ENCODE data around the gene TTC27. TPM values are rescaled to one million over a fixed set of nuclear protein-coding genes. Genes with fewer than 3 reads are reported as not detected.

TTC27 gene
- polyA plus RNA-seq, 1 donor from 2014 or later = 11.1 TPM

GRCh38 chr2:32804205-32804604 is 176.4 kb downstream of the TTC27 start:
- H3F3A ChIP-seq (ENCODE audit: insufficient read depth, low read length, poor library complexity, severe bottlenecking) = no peaks in the 10 kb centered on the region
- H3K27ac ChIP-seq (ENCODE audit: low read length) = no peak overlapping the region
- H3K4me3 ChIP-seq (ENCODE audit: low read length) = no peak overlapping the region
- no peaks in the 10 kb centered on the region for H3K79me2 ChIP-seq (replicated peaks; ENCODE audit: insufficient read depth, low read length)
- H4K20me1 ChIP-seq (ENCODE audit: insufficient read depth) = no peaks in the 10 kb centered on the region
- no peak overlapping the region for H3K4me2 ChIP-seq (ENCODE audit: low read length)
- H3K9me3 ChIP-seq (ENCODE audit: low read length) = no peaks in the 10 kb centered on the region
- H3K9me2 ChIP-seq (ENCODE audit: insufficient read depth, low read length) = no peaks in the 10 kb centered on the region
- H3K27me3 ChIP-seq (ENCODE audit: insufficient read depth, low read depth, low read length) = no peaks in the 10 kb centered on the region
- no peak overlapping the region for H3K9ac ChIP-seq (ENCODE audit: low read length)
- H3K36me3 ChIP-seq (ENCODE audit: insufficient read depth, low read length) = no peaks in the 10 kb centered on the region
- no peak overlapping the region for H2AFZ ChIP-seq (ENCODE audit: low read depth, low read length)
- TF ChIP-seq RAD21 (conservative IDR thresholded peaks at IDR 0.05) = no peak
- TF ChIP-seq, protein P1, sequence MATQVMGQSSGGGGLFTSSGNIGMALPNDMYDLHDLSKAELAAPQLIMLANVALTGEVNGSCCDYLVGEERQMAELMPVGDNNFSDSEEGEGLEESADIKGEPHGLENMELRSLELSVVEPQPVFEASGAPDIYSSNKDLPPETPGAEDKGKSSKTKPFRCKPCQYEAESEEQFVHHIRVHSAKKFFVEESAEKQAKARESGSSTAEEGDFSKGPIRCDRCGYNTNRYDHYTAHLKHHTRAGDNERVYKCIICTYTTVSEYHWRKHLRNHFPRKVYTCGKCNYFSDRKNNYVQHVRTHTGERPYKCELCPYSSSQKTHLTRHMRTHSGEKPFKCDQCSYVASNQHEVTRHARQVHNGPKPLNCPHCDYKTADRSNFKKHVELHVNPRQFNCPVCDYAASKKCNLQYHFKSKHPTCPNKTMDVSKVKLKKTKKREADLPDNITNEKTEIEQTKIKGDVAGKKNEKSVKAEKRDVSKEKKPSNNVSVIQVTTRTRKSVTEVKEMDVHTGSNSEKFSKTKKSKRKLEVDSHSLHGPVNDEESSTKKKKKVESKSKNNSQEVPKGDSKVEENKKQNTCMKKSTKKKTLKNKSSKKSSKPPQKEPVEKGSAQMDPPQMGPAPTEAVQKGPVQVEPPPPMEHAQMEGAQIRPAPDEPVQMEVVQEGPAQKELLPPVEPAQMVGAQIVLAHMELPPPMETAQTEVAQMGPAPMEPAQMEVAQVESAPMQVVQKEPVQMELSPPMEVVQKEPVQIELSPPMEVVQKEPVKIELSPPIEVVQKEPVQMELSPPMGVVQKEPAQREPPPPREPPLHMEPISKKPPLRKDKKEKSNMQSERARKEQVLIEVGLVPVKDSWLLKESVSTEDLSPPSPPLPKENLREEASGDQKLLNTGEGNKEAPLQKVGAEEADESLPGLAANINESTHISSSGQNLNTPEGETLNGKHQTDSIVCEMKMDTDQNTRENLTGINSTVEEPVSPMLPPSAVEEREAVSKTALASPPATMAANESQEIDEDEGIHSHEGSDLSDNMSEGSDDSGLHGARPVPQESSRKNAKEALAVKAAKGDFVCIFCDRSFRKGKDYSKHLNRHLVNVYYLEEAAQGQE (IDR thresholded peaks at IDR 0.05; ENCODE audit: borderline replicate concordance) = no peak
- no peak for TF ChIP-seq POLR2AphosphoS5 (IDR thresholded peaks at IDR 0.05)
- TF ChIP-seq TAF1 (IDR thresholded peaks at IDR 0.05; ENCODE audit: low read depth) = no peak
- TF ChIP-seq SMC3 (conservative IDR thresholded peaks at IDR 0.05; ENCODE audit: poor library complexity) = no peak
- TF ChIP-seq EP300 (conservative IDR thresholded peaks at IDR 0.05; ENCODE audit: poor library complexity, severe bottlenecking) = no peak
- no peak for TF ChIP-seq CTCF (IDR thresholded peaks at IDR 0.05; ENCODE audit: poor library complexity, severe bottlenecking)
- no peak for TF ChIP-seq MXI1 (conservative IDR thresholded peaks at IDR 0.05; ENCODE audit: poor library complexity, severe bottlenecking)
- no peak for TF ChIP-seq EZH2 (IDR thresholded peaks at IDR 0.05; ENCODE audit: borderline replicate concordance, insufficient read depth, low read length, poor library complexity, severe bottlenecking)

DNA sequence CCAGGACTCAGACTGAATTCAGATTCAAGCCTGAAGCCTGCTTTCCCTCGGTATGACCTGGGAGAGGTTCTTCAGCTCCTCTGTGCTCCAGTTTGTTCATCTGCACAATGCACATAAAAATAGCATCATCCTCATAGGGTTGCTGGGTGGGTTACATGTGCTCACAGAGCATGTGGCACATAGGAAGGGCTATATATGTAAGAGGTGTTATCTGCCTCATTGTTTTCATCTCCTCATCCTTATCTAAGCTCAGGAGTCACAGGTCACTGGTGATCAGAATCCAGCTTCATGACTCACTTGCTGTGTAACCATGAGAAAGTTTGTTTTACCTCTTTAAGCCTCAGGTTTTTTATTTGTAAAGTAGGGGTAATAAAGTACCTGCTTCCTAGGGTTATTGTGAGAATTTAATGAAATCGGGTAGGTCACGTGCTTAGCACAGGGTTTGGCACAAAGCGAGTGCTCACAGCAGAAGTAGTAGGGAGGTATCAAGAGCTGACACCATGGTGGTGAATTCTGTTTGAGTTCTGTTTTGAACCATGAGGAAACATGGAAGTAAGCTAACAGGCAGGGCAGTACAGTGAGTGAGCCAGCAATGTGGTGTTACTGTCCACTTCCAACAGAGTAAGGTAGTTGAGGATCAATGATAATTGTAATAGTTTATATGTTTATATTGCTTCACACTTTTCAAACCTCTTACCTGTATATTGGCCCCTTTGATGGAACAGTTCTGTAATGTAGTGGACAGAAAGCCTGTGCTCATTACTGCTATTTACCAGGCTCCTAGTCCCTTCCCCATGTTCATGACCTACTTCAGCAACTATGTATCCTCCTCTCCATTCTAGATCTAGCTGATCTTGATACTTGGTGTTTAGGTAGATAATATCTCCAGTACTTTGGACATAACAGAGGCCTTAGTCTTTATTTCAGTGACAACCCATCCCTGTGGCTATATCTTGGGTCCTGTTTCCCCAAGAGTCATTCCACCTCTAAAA is 177.6 kb downstream of the TTC27 start:
- Histone ChIP-seq H3K79me2 (replicated peaks; ENCODE audit: insufficient read depth, low read length) (no peaks in the 10 kb centered on the region), H3K4me2 (ENCODE audit: low read length) (no peak overlapping the region), H3K9ac (ENCODE audit: low read length) (no peak overlapping the region), H2AFZ (ENCODE audit: low read depth, low read length) (no peak overlapping the region), H3K27me3 (ENCODE audit: insufficient read depth, low read depth, low read length) (no peaks in the 10 kb centered on the region), H3K36me3 (ENCODE audit: insufficient read depth, low read length) (no peaks in the 10 kb centered on the region), H3K4me3 (ENCODE audit: low read length) (no peak overlapping the region), H3K9me3 (ENCODE audit: low read length) (no peaks in the 10 kb centered on the region), H3K9me2 (ENCODE audit: insufficient read depth, low read length) (no peaks in the 10 kb centered on the region), H3F3A (ENCODE audit: insufficient read depth, low read length, poor library complexity, severe bottlenecking) (no peaks in the 10 kb centered on the region), H3K27ac (ENCODE audit: low read length) (no peak overlapping the region), H4K20me1 (ENCODE audit: insufficient read depth) (no peaks in the 10 kb centered on the region)
- TF ChIP-seq SMC3 (conservative IDR thresholded peaks at IDR 0.05; ENCODE audit: poor library complexity) = no peak
- TF ChIP-seq TAF1 (IDR thresholded peaks at IDR 0.05; ENCODE audit: low read depth) = no peak
- no peak for TF ChIP-seq CTCF (IDR thresholded peaks at IDR 0.05; ENCODE audit: poor library complexity, severe bottlenecking)
- no peak for TF ChIP-seq POLR2AphosphoS5 (IDR thresholded peaks at IDR 0.05)
- no peak for TF ChIP-seq EZH2 (IDR thresholded peaks at IDR 0.05; ENCODE audit: borderline replicate concordance, insufficient read depth, low read length, poor library complexity, severe bottlenecking)
- no peak for TF ChIP-seq EP300 (conservative IDR thresholded peaks at IDR 0.05; ENCODE audit: poor library complexity, severe bottlenecking)
- TF ChIP-seq, protein P1 (IDR thresholded peaks at IDR 0.05; ENCODE audit: borderline replicate concordance) = no peak
- no peak for TF ChIP-seq RAD21 (conservative IDR thresholded peaks at IDR 0.05)
- no peak for TF ChIP-seq MXI1 (conservative IDR thresholded peaks at IDR 0.05; ENCODE audit: poor library complexity, severe bottlenecking)

Data from neural cell (in vitro differentiated cells).